CD4-positive, alpha-beta memory T cell (primary cell): ENCODE results near the gene EDN2. TPM values are rescaled to one million over a fixed set of nuclear protein-coding genes. Genes with fewer than 3 reads are reported as not detected.
A peak's percentile ranks its signal among the peaks of the same experiment; 100 is the strongest.

Experiments used
- CTCF ChIA-PET: fragments of 350-600 bp; sonication (Branson Sonifier 250); formaldehyde crosslinking; loops from one replicate; lab custom pipeline; 2021; ENCODE audit warnings: inconsistent platforms; ENCODE audit not compliant: partially characterized antibody; lab: Charles Lee
- POLR2A ChIA-PET: fragments of 350-600 bp; sonication (Branson Sonifier 250); formaldehyde crosslinking; loops from one replicate; lab custom pipeline; 2021; ENCODE audit not compliant: partially characterized antibody; lab: Charles Lee
- DNase-seq, 5 donors: peaks; one replicate each; pipeline versions ENCODE4 v3.0.0 to v3.0.0-alpha.2; 2020 to 2022; ENCODE audit warnings: mixed read lengths in 1 of 5
- H3K27ac ChIP-seq: one replicate; pipeline ENCODE4 v1.7.0; 2013; ENCODE audit warnings: low read depth, low read length
- H3K27me3 ChIP-seq: 2 replicates; pipeline ENCODE4 v1.7.0; 2013; ENCODE audit warnings: mild to moderate bottlenecking, low read length, moderate library complexity; ENCODE audit not compliant: insufficient read depth
- H3K36me3 ChIP-seq: 2 replicates; pipeline ENCODE4 v1.7.0; 2013; ENCODE audit warnings: mild to moderate bottlenecking, low read length, moderate library complexity; ENCODE audit not compliant: insufficient read depth
- H3K4me1 ChIP-seq: 2 replicates; pipeline ENCODE4 v1.7.0; 2013; ENCODE audit warnings: mild to moderate bottlenecking, low read length, moderate library complexity; ENCODE audit not compliant: insufficient read depth
- H3K4me3 ChIP-seq, 2 donors: one replicate each; pipeline ENCODE4 v1.7.0; 2013; ENCODE audit warnings: low read length in 2 of 2, mild to moderate bottlenecking in 1 of 2
- H3K9me3 ChIP-seq, 2 donors: one replicate each; pipeline ENCODE4 v1.7.0; 2013; ENCODE audit warnings: low read length in 2 of 2, control low read depth in 1 of 2; ENCODE audit not compliant: control insufficient read depth in 1 of 2
- H3K27ac Mint-ChIP-seq, 7 donors: one replicate each; pipeline ENCODE4 v1.8.0; 2020 to 2021; ENCODE audit warnings: mixed read lengths in 7 of 7, mild to moderate bottlenecking in 6 of 7, inconsistent platforms in 3 of 7, moderate library complexity in 3 of 7
- H3K27me3 Mint-ChIP-seq, 2 donors: one replicate each; pipeline ENCODE4 v1.8.0; 2020 to 2021; ENCODE audit warnings: mixed read lengths in 2 of 2
- H3K36me3 Mint-ChIP-seq, 2 donors: one replicate each; pipeline ENCODE4 v1.8.0; 2020 to 2021; ENCODE audit warnings: mixed read lengths in 2 of 2, inconsistent platforms in 1 of 2, mild to moderate bottlenecking in 1 of 2
- H3K4me1 Mint-ChIP-seq, 4 donors: one replicate each; pipeline ENCODE4 v1.8.0; 2020 to 2021; ENCODE audit warnings: mixed read lengths in 4 of 4, mild to moderate bottlenecking in 1 of 4
- H3K4me3 Mint-ChIP-seq, 8 donors: one replicate each; pipeline ENCODE4 v1.8.0; 2020 to 2021; ENCODE audit warnings: mixed read lengths in 8 of 8, mild to moderate bottlenecking in 7 of 8, moderate library complexity in 6 of 8, inconsistent platforms in 3 of 8
- H3K9me3 Mint-ChIP-seq, 8 donors: one replicate each; pipeline ENCODE4 v1.8.0; 2020 to 2021; ENCODE audit warnings: mixed read lengths in 8 of 8, mild to moderate bottlenecking in 5 of 8, inconsistent platforms in 3 of 8, moderate library complexity in 1 of 8
- intact Hi-C: fragments of 100-400 bp; cut with micrococcal nuclease; formaldehyde crosslinking; loops from one replicate; pipeline ENCODE4 v1.15.1; 2023
- polyA plus RNA-seq, 2 donors: library from polyadenylated mRNA; unstranded; fragments of 300-500 nt; fragmentation: Illumina TruSeq; gene quantifications; one replicate each; pipeline ENCODE4 v1.2.3, GENCODE V29; 2021
- total RNA-seq, 2 experiments: library from RNA; stranded (reverse); gene quantifications; one replicate each; pipeline ENCODE4 v1.2.3, GENCODE V29; 2021

EDN2 gene
- total and polyA plus RNA-seq, 4 experiments from 2014 or later, result not detected

GRCh38 chr1:41497056-41497440, 12.6 kb upstream of the EDN2 start:
- H3K27me3 Mint-ChIP-seq, result peaks cover 13 to 16% of the 10 kb centered on the region in 2 donors
- Histone ChIP-seq H3K4me1 (no peaks in the 10 kb centered on the region), H3K4me3 (no peak overlapping the region), H3K27me3 (peaks cover 3% of the 10 kb centered on the region), H3K9me3 (no peaks in the 10 kb centered on the region), H3K36me3 (no peaks in the 10 kb centered on the region), H3K27ac (no peak overlapping the region)
- H3K27ac Mint-ChIP-seq, result no peak overlapping the region
- H3K36me3 Mint-ChIP-seq, result no peaks in the 10 kb centered on the region
- CTCF ChIA-PET, result no interaction called here
- DNase-seq, result no peak
- POLR2A ChIA-PET, result no interaction called here
- H3K4me1 Mint-ChIP-seq, result peaks cover 1 to 12% (median 4%) of the 10 kb centered on the region in 4 donors
- peak overlapping the region in 1 of 8 donors; percentile 3 for H3K4me3 Mint-ChIP-seq
- intact Hi-C loops, result no loop called here
- H3K9me3 Mint-ChIP-seq, result peaks cover 0 to 2% (median 0%) of the 10 kb centered on the region in 8 donors

DNA sequence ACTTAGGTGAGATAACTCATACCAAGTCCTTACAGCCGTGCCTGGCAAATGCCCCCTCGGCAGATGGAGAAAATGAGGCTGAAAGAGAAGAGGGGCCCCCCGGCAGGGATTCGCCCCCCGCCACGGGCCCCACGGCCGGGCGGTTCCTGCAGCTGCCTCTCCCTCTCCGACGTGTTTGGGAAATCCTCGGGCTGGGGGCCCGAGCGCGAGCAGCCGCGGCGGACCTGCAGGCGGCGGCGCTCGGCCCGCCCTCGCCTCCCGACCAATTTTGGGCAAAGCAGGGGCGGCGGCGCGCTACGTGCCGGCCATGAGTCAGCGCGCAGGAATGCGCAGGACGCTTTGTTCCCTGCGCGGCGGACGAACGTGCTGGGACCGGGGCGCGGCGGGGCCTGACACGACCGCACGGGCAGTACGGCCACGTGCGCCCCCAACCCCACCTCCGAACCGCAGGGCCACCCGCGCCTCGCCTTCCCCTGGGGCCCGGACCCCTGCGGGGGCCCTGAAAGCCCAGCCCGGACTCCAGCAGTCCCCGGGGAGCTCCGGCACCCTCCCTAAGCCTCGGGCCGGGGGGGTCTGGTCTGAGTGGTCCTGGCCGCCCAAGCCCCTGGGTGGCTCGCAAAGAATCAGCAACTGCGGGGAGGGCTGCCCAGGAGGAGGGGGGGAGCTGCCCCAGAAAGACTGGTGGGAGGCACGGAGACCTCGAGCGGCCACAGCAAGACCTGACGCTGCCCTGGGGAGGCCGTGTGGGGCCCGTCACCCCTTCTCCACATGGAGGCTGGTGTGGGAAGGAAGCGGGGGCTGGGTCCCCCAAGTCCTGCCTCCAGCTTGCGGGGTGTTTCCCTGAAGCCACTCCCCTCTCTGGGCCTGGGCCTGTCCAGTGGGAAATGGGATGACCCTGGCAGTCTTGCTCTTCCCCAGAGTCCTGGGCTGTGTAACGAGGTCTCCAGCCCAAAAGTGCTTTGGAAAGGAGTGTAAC, 11.9 kb upstream of the EDN2 start:
- peaks cover 3% of the 10 kb centered on the region for H3K27me3 ChIP-seq
- Mint-ChIP-seq H3K4me1 (peaks cover 1 to 12% (median 4%) of the 10 kb centered on the region in 4 donors), H3K4me3 (peak overlapping the region in 3 of 8 donors; percentile 17 to 59 (median 43)), H3K27me3 (peaks cover 13 to 16% of the 10 kb centered on the region in 2 donors), H3K36me3 (no peaks in the 10 kb centered on the region), H3K9me3 (peaks cover 0 to 2% (median 0%) of the 10 kb centered on the region in 8 donors), H3K27ac (no peak overlapping the region)
- no peaks in the 10 kb centered on the region for H3K4me1 ChIP-seq
- H3K9me3 ChIP-seq, result no peaks in the 10 kb centered on the region
- POLR2A ChIA-PET, result no interaction called here
- intact Hi-C loops, result no loop called here
- H3K36me3 ChIP-seq, result no peaks in the 10 kb centered on the region
- CTCF ChIA-PET, result no interaction called here
- no peak for DNase-seq
- H3K27ac ChIP-seq, result no peak overlapping the region
- H3K4me3 ChIP-seq, result no peak overlapping the region

DNA sequence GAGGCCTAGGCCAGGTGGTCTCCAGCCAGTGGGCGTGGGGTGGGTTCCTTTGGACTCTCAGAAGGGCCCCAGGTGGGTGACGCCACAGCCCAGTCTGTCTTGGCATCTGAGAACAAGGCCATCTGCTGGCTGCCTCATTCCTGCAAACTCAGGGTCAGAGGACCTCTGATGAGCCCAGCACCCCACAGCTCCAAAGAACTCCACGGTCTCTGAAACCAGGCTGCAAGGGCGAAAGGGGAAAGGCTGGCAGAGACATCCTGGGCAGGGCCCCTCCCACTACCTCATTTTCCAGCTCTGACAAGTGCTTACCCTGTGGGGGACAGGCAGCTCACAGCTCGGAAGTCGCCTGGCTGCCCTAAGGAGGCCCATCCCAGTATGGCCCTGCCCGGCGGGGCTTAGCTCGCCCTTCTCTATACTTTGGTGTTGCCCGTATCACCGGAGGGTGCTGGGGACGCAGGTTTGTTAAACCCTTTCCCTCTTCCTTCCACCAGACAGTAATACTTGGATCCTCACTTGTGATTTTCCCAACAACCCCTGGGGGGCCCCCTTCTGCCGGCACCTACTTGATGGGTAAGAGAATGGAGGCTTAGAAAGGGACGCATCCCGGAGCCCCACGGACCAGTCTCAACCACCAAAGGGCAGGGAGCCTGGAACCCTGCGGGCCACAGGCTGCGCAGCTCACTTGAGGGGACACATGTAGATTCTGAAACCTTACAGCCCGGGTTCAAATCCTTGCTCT, 10.9 kb upstream of the EDN2 start:
- Mint-ChIP-seq H3K27ac (no peak overlapping the region), H3K27me3 (peaks cover 13 to 16% of the 10 kb centered on the region in 2 donors), H3K4me1 (peaks cover 1 to 12% (median 4%) of the 10 kb centered on the region in 4 donors), H3K9me3 (peaks cover 0 to 2% (median 0%) of the 10 kb centered on the region in 8 donors), H3K4me3 (peak overlapping the region in 4 of 8 donors; percentile 17 to 59 (median 44)), H3K36me3 (no peaks in the 10 kb centered on the region)
- no peaks in the 10 kb centered on the region for H3K4me1 ChIP-seq
- H3K27ac ChIP-seq, result no peak overlapping the region
- H3K4me3 ChIP-seq, result no peak overlapping the region
- CTCF ChIA-PET, result no interaction called here
- H3K9me3 ChIP-seq, result no peaks in the 10 kb centered on the region
- H3K36me3 ChIP-seq, result no peaks in the 10 kb centered on the region
- peaks cover 3% of the 10 kb centered on the region for H3K27me3 ChIP-seq
- POLR2A ChIA-PET, result no interaction called here
- intact Hi-C loops, result no loop called here
- no peak for DNase-seq

GRCh38 chr1:41494351-41495209, 10.1 kb upstream of the EDN2 start:
- Histone ChIP-seq H3K4me1 (no peaks in the 10 kb centered on the region), H3K27me3 (peaks cover 3% of the 10 kb centered on the region), H3K27ac (no peak overlapping the region), H3K36me3 (no peaks in the 10 kb centered on the region), H3K4me3 (no peak overlapping the region), H3K9me3 (no peaks in the 10 kb centered on the region)
- CTCF ChIA-PET, result no interaction called here
- H3K4me1 Mint-ChIP-seq, result peaks cover 1 to 12% (median 4%) of the 10 kb centered on the region in 4 donors
- peak overlapping the region in 4 of 8 donors; percentile 21 to 72 (median 36) for H3K4me3 Mint-ChIP-seq
- POLR2A ChIA-PET, result no interaction called here
- no peaks in the 10 kb centered on the region for H3K36me3 Mint-ChIP-seq
- peaks cover 15 to 16% of the 10 kb centered on the region in 2 donors for H3K27me3 Mint-ChIP-seq
- intact Hi-C loops, result no loop called here
- peak overlapping the region in 1 of 7 donors; percentile 24 for H3K27ac Mint-ChIP-seq
- H3K9me3 Mint-ChIP-seq, result peaks cover 0 to 2% (median 0%) of the 10 kb centered on the region in 8 donors
- no peak for DNase-seq

GRCh38 chr1:41493626-41494350, 9.3 kb upstream of the EDN2 start:
- ChIA-PET POLR2A (no interaction called here), CTCF (no interaction called here)
- Histone ChIP-seq H3K4me3 (no peak overlapping the region), H3K27ac (no peak overlapping the region), H3K36me3 (no peaks in the 10 kb centered on the region), H3K9me3 (no peaks in the 10 kb centered on the region), H3K27me3 (peaks cover 3% of the 10 kb centered on the region), H3K4me1 (no peaks in the 10 kb centered on the region)
- H3K4me3 Mint-ChIP-seq, result no peak overlapping the region
- no peaks in the 10 kb centered on the region for H3K36me3 Mint-ChIP-seq
- intact Hi-C loops, result no loop called here
- peaks cover 19 to 20% of the 10 kb centered on the region in 2 donors for H3K27me3 Mint-ChIP-seq
- H3K9me3 Mint-ChIP-seq, result peaks cover 0 to 2% (median 0%) of the 10 kb centered on the region in 8 donors
- H3K27ac Mint-ChIP-seq, result no peak overlapping the region
- peaks cover 1 to 12% (median 4%) of the 10 kb centered on the region in 4 donors for H3K4me1 Mint-ChIP-seq
- DNase-seq, result no peak

DNA sequence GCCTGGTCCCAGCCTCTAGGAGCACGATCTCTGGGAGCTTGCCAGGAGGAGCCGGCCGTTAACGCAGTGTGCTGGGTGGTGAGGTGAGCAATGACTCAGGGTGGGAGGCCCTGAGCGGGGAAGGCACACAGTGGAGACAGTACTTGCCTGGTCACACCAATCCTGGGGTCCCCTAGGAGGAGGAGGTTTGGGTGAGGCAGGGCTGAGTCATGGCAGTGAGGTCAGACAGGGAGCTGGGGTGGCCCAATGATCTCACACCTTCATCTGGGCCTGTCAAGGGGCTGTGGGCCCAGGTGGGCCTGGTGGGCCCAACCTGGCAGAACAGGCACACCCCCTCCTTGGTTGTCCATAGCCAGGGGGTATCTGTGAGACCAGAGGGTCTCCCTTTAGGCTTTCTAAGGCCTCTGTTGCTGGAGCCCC, 8.6 kb upstream of the EDN2 start:
- POLR2A ChIA-PET, result no interaction called here
- no peak for DNase-seq
- CTCF ChIA-PET, result no interaction called here

More for the DNA sequence above, 8.6 kb upstream of the EDN2 start:
- no peak overlapping the region for H3K4me3 Mint-ChIP-seq
- Histone ChIP-seq H3K36me3 (no peaks in the 10 kb centered on the region), H3K4me3 (no peak overlapping the region), H3K27ac (no peak overlapping the region), H3K4me1 (no peaks in the 10 kb centered on the region), H3K27me3 (peaks cover 3% of the 10 kb centered on the region), H3K9me3 (no peaks in the 10 kb centered on the region)
- peaks cover 1 to 7% (median 4%) of the 10 kb centered on the region in 4 donors for H3K4me1 Mint-ChIP-seq
- H3K36me3 Mint-ChIP-seq, result no peaks in the 10 kb centered on the region
- peaks cover 15 to 21% of the 10 kb centered on the region in 2 donors for H3K27me3 Mint-ChIP-seq
- H3K9me3 Mint-ChIP-seq, result peaks cover 0 to 2% (median 0%) of the 10 kb centered on the region in 8 donors
- no peak overlapping the region for H3K27ac Mint-ChIP-seq
- intact Hi-C loops, result no loop called here
